Mesenchymal stem cell (in vitro differentiated cells and primary cell): ENCODE results near the gene LYPD6B.

ENCODE experiments used
- DNase-seq: peaks from one replicate; pipeline ENCODE4 v3.0.0-alpha.2; 2013
- H2AFZ ChIP-seq: one replicate; pipeline ENCODE4 v1.6.1; 2013; ENCODE audit warnings: low read depth, mild to moderate bottlenecking, control low read depth, inconsistent platforms, low read length, moderate library complexity
- H2AK5ac ChIP-seq: 2 replicates; pipeline ENCODE4 v1.6.1; 2013; ENCODE audit warnings: low read length, moderate library complexity, mild to moderate bottlenecking, inconsistent platforms; ENCODE audit not compliant: severe bottlenecking
- H2BK120ac ChIP-seq: one replicate; pipeline ENCODE4 v1.6.1; 2013; ENCODE audit warnings: low read depth, mild to moderate bottlenecking, inconsistent platforms, low read length, moderate library complexity
- H2BK12ac ChIP-seq, 2 experiments: one replicate each; pipeline ENCODE4 v1.6.1; 2013; ENCODE audit warnings: inconsistent platforms in 2 of 2, low read length in 2 of 2, mild to moderate bottlenecking in 2 of 2, moderate library complexity in 2 of 2, control low read depth in 1 of 2
- H2BK15ac ChIP-seq: one replicate; pipeline ENCODE4 v1.6.1; 2013; ENCODE audit warnings: mild to moderate bottlenecking, low read depth, inconsistent platforms; ENCODE audit not compliant: poor library complexity, severe bottlenecking
- H2BK5ac ChIP-seq: 2 replicates; pipeline ENCODE4 v1.6.1; 2013; ENCODE audit warnings: low read depth, mild to moderate bottlenecking, low read length, control low read depth, inconsistent platforms; ENCODE audit not compliant: poor library complexity, severe bottlenecking
- H3K14ac ChIP-seq, 2 experiments: one replicate each; pipeline ENCODE4 v1.6.1; 2013; ENCODE audit warnings: inconsistent platforms in 2 of 2, low read length in 2 of 2, control low read depth in 1 of 2, mild to moderate bottlenecking in 1 of 2, moderate library complexity in 1 of 2
- H3K18ac ChIP-seq, 2 experiments: one replicate each; pipeline ENCODE4 v1.6.1; 2013; ENCODE audit warnings: inconsistent platforms in 2 of 2, low read length in 2 of 2, control low read depth in 1 of 2, low read depth in 1 of 2, mild to moderate bottlenecking in 1 of 2
- H3K23ac ChIP-seq, 2 experiments: one replicate each; pipeline ENCODE4 v1.6.1; 2013; ENCODE audit warnings: inconsistent platforms in 2 of 2, low read length in 2 of 2, mild to moderate bottlenecking in 2 of 2, moderate library complexity in 2 of 2, control low read depth in 1 of 2
- H3K27ac ChIP-seq: 2 replicates; pipeline ENCODE4 v1.5.1; 2013; ENCODE audit warnings: mild to moderate bottlenecking, moderate library complexity, low read length, control low read depth, inconsistent platforms; ENCODE audit not compliant: poor library complexity, severe bottlenecking
- H3K27me3 ChIP-seq, 2 experiments: 2 replicates each; pipeline versions ENCODE4 v1.6.1 to v1.7.0; 2013; ENCODE audit warnings: low read length in 2 of 2, mild to moderate bottlenecking in 2 of 2, moderate library complexity in 2 of 2, control low read depth in 1 of 2, inconsistent platforms in 1 of 2; ENCODE audit not compliant: control insufficient read depth in 1 of 2, insufficient read depth in 1 of 2
- H3K36me3 ChIP-seq, 2 experiments: 2 replicates each; pipeline versions ENCODE4 v1.6.1 to v1.7.0; 2013; ENCODE audit warnings: low read length in 2 of 2, control low read depth in 1 of 2, inconsistent platforms in 1 of 2, low read depth in 1 of 2, mild to moderate bottlenecking in 1 of 2; ENCODE audit not compliant: insufficient read depth in 2 of 2, control insufficient read depth in 1 of 2
- H3K4ac ChIP-seq, 2 experiments: one replicate each; pipeline ENCODE4 v1.6.1; 2013; ENCODE audit warnings: inconsistent platforms in 2 of 2, low read length in 2 of 2, mild to moderate bottlenecking in 2 of 2, moderate library complexity in 2 of 2, control low read depth in 1 of 2, low read depth in 1 of 2
- H3K4me1 ChIP-seq: 2 replicates; pipeline ENCODE4 v1.6.1; 2013; ENCODE audit warnings: low read depth, low read length, control low read depth; ENCODE audit not compliant: control insufficient read depth, insufficient read depth
- H3K4me2 ChIP-seq: 2 replicates; pipeline ENCODE4 v1.6.1; 2013; ENCODE audit warnings: low read length, mild to moderate bottlenecking, inconsistent platforms; ENCODE audit not compliant: poor library complexity, severe bottlenecking
- H3K4me3 ChIP-seq, 2 experiments: 2 replicates each; pipeline versions ENCODE4 v1.5.1 to v1.7.0; 2013; ENCODE audit warnings: low read length in 2 of 2, mild to moderate bottlenecking in 2 of 2, control low read depth in 1 of 2, low read depth in 1 of 2; ENCODE audit not compliant: insufficient read depth in 1 of 2
- H3K79me1 ChIP-seq: replicated peaks from 2 replicates; pipeline ENCODE4 v1.6.1; 2013; ENCODE audit warnings: mild to moderate bottlenecking, control low read depth, low read length, inconsistent platforms; ENCODE audit not compliant: poor library complexity, severe bottlenecking
- H3K9ac ChIP-seq: 2 replicates; pipeline ENCODE4 v1.7.0; 2013; ENCODE audit warnings: mild to moderate bottlenecking, low read length, moderate library complexity
- H3K9me3 ChIP-seq: 2 replicates; pipeline ENCODE4 v1.7.0; 2013; ENCODE audit warnings: mild to moderate bottlenecking, low read length; ENCODE audit not compliant: control insufficient read depth
- H4K8ac ChIP-seq: one replicate; pipeline ENCODE4 v1.6.1; 2013; ENCODE audit warnings: inconsistent platforms, mild to moderate bottlenecking, low read length, moderate library complexity
- H4K91ac ChIP-seq: one replicate; pipeline ENCODE4 v1.6.1; 2013; ENCODE audit warnings: mild to moderate bottlenecking, low read length, inconsistent platforms
- WGBS: methylation state at CpG from one replicate; pipeline ENCODE4 v1.1.7; 2013; ENCODE audit warnings: mixed read lengths; 5-methylcytosine and 5-hydroxymethylcytosine counted together

LYPD6B gene

DNA sequence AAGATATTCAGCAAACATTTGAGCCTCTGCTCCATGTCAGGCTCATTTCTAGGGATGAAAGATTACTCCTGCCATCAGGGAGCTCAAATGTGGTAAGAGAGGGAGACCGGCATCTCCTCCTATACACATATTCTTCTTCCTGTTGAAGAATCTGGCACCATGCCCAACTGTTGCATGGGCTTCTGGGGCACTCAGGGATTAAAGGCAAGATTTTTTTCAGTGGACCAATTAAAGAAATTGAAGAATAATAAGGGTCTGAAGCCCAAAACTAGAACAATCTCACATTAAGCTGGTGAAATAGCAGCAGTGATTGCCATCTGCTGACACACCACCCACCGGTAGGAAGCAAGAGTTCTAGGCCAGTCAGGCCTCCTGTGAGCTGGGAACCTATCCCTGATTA lies 146.5 kb downstream of the LYPD6B start:
- no peak for DNase-seq
- no peak overlapping the region for H4K91ac ChIP-seq
- H3K27me3 ChIP-seq, result no peaks in the 10 kb centered on the region
- no peak overlapping the region for H2BK15ac ChIP-seq
- no peak overlapping the region for H3K9ac ChIP-seq
- no peak overlapping the region for H3K4me3 ChIP-seq
- no peaks in the 10 kb centered on the region for H3K4me1 ChIP-seq
- H2BK12ac ChIP-seq, result no peak overlapping the region
- H3K18ac ChIP-seq, result no peak overlapping the region
- no peak overlapping the region for H3K4ac ChIP-seq
- 93% methylated on average over 2 of the region's 2 CpGs for WGBS
- no peak overlapping the region for H3K14ac ChIP-seq
- no peak overlapping the region for H2AFZ ChIP-seq
- no peaks in the 10 kb centered on the region for H3K79me1 ChIP-seq
- no peak overlapping the region for H4K8ac ChIP-seq
- H3K9me3 ChIP-seq, result no peaks in the 10 kb centered on the region
- H3K36me3 ChIP-seq, result no peaks in the 10 kb centered on the region
- H2BK5ac ChIP-seq, result no peak overlapping the region
- no peak overlapping the region for H2BK120ac ChIP-seq
- H2AK5ac ChIP-seq, result no peak overlapping the region
- H3K27ac ChIP-seq, result no peak overlapping the region
- H3K23ac ChIP-seq, result no peak overlapping the region
- H3K4me2 ChIP-seq, result no peak overlapping the region

DNA sequence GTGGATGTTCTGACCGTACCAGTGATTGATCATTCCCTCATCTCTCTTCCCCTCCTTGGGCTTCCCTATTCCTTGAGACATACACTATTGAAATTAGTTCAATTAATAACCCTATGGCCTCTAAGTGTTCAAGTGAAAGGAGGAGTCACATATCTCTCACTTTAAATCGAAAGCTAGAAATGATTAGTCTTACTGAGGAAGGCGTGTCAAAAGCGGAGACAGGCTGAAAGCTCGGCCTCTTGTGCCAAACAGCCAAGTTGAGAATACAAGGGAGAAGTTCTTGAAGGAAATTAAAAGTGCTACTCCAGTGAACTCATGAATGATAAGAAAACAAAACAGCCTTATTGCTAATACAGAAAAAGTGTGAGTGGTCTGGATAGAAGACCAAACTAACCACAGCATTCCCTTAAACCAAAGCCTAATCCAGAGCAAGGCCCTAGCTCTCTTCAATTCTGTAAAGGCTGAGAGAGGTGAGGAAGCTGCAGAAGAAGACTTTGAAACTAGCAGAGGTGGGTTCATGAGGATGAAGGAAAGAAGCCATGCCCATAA lies 147.5 kb downstream of the LYPD6B start:
- H2AFZ ChIP-seq, result no peak overlapping the region
- H2BK12ac ChIP-seq, result no peak overlapping the region
- no peaks in the 10 kb centered on the region for H3K36me3 ChIP-seq
- no peak overlapping the region for H3K23ac ChIP-seq
- no peak overlapping the region for H3K14ac ChIP-seq
- no peak overlapping the region for H3K4ac ChIP-seq
- H2AK5ac ChIP-seq, result no peak overlapping the region
- H2BK5ac ChIP-seq, result no peak overlapping the region
- H3K4me2 ChIP-seq, result no peak overlapping the region
- H4K91ac ChIP-seq, result no peak overlapping the region
- no peak overlapping the region for H2BK120ac ChIP-seq
- no peak overlapping the region for H2BK15ac ChIP-seq
- no peaks in the 10 kb centered on the region for H3K4me1 ChIP-seq
- 98% methylated on average over 4 of the region's 5 CpGs for WGBS
- no peak overlapping the region for H3K18ac ChIP-seq
- no peaks in the 10 kb centered on the region for H3K27me3 ChIP-seq
- H4K8ac ChIP-seq, result no peak overlapping the region
- H3K27ac ChIP-seq, result no peak overlapping the region
- H3K9ac ChIP-seq, result no peak overlapping the region
- DNase-seq, result no peak
- no peaks in the 10 kb centered on the region for H3K9me3 ChIP-seq
- H3K79me1 ChIP-seq, result no peaks in the 10 kb centered on the region
- H3K4me3 ChIP-seq, result no peak overlapping the region

DNA sequence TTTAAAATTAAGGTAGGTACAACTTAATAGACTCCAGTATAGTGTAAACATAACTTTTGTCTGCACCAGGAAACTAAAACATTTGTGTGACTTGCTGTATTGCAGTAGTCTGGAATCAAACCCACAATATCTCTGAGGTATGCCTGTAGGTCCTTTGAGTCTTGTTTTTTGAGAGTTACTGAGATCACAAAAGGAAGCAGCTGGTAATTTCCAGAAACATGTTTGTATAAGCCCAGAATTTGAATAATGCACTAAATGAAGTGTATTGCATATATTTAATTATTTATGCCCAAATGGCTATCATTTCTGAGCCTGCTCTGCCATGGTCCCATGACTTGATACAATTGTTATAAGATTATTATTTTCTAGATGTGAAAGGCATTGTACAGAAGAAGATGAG lies 148.6 kb downstream of the LYPD6B start:
- DNase-seq, result no peak
- no peak overlapping the region for H3K4me3 ChIP-seq

DNA sequence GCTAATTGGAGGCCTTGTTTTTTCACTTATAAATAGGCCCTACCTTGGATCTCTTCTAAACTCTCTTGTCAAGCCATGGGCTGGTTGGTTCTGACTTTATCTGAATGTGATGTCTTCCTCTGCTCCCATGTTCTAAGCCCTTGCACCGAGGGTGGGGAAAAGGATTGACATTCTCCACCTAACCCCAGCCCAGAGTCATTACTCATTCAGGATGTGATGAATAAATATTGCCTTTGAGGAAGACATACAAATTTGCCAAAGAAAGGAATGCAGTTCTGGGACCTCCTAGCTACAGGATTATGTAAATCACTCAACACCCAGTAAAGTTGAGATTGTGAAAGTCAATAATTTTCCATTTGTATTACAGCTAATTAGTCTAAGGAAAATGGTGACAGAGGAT lies 149.8 kb downstream of the LYPD6B start:
- Histone ChIP-seq H3K36me3 (no peaks in the 10 kb centered on the region), H3K9me3 (no peaks in the 10 kb centered on the region), H2AFZ (no peak overlapping the region), H3K14ac (no peak overlapping the region), H3K4me2 (no peak overlapping the region), H4K91ac (no peak overlapping the region), H2BK15ac (no peak overlapping the region), H2AK5ac (no peak overlapping the region), H3K79me1 (no peaks in the 10 kb centered on the region), H2BK12ac (no peak overlapping the region), H4K8ac (no peak overlapping the region), H3K27ac (no peak overlapping the region), H3K18ac (no peak overlapping the region), H3K4me3 (no peak overlapping the region), H3K4ac (no peak overlapping the region), H3K27me3 (no peaks in the 10 kb centered on the region), H3K4me1 (no peaks in the 10 kb centered on the region), H2BK5ac (no peak overlapping the region), H3K23ac (no peak overlapping the region), H2BK120ac (no peak overlapping the region), H3K9ac (no peak overlapping the region)
- DNase-seq, result no peak
- WGBS, result 88% methylated on average over 1 of the region's 1 CpG

More for the DNA sequence above, 148.6 kb downstream of the LYPD6B start:
- no peak overlapping the region for H2BK5ac ChIP-seq
- no peak overlapping the region for H3K23ac ChIP-seq
- H3K4me1 ChIP-seq, result no peaks in the 10 kb centered on the region
- no peak overlapping the region for H3K9ac ChIP-seq
- no peaks in the 10 kb centered on the region for H3K27me3 ChIP-seq
- H3K27ac ChIP-seq, result no peak overlapping the region
- no peak overlapping the region for H3K4ac ChIP-seq
- no peak overlapping the region for H3K4me2 ChIP-seq
- no peak overlapping the region for H4K91ac ChIP-seq
- H3K36me3 ChIP-seq, result no peaks in the 10 kb centered on the region
- no peaks in the 10 kb centered on the region for H3K79me1 ChIP-seq
- H3K9me3 ChIP-seq, result no peaks in the 10 kb centered on the region
- H4K8ac ChIP-seq, result no peak overlapping the region
- H2BK12ac ChIP-seq, result no peak overlapping the region
- no peak overlapping the region for H2AFZ ChIP-seq
- no peak overlapping the region for H2BK15ac ChIP-seq
- no peak overlapping the region for H2AK5ac ChIP-seq
- H3K18ac ChIP-seq, result no peak overlapping the region
- no peak overlapping the region for H2BK120ac ChIP-seq
- H3K14ac ChIP-seq, result no peak overlapping the region
